ENCODE data around the gene GTPBP1. TPM values are rescaled to one million over a fixed set of nuclear protein-coding genes. Genes with fewer than 3 reads are reported as not detected.

GTPBP1 gene
- total RNA-seq, 1 donor from 2014 or later: 19.3 TPM

DNA sequence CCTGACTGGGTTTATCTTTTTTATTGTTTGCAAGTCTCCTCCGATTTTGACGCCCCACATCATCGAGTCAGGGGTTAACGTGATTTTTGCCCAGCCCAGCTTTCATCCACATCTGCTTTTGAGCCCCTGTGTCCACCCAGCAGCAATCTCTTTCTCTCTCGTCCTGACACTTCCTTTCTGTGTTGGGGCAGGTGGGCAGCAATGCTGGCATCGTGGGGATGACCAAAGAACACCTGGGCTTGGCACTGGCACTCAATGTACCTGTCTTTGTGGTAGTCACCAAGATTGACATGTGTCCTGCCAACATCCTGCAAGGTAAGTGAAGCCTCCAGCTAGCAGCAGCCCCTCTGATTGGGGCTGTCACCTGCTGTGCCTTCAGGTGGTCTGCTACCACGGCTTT lies 15.8 kb downstream of the GTPBP1 start:
- Histone ChIP-seq H3K9ac (ENCODE audit: low read depth in 1 of 3, low read length in 3 of 3) (no peak overlapping the region), H3K27ac (ENCODE audit: low read depth, low read length) (no peak overlapping the region), H3K4me3 (ENCODE audit: low read length in 3 of 3) (no peak overlapping the region), H3K4me1 (ENCODE audit: control insufficient read depth in 3 of 3, insufficient read depth in 3 of 3, low read length in 3 of 3) (peaks cover 3 to 4% (median 3%) of the 10 kb centered on the region in 3 donors), H3K36me3 (ENCODE audit: control insufficient read depth in 3 of 3, insufficient read depth in 3 of 3, low read length in 3 of 3) (peaks cover 58 to 69% (median 63%) of the 10 kb centered on the region in 3 donors), H3K27me3 (ENCODE audit: control insufficient read depth in 3 of 3, insufficient read depth in 3 of 3, low read length in 3 of 3) (no peaks in the 10 kb centered on the region), H3K9me3 (ENCODE audit: control insufficient read depth in 3 of 3, low read length in 3 of 3) (no peaks in the 10 kb centered on the region)

DNA sequence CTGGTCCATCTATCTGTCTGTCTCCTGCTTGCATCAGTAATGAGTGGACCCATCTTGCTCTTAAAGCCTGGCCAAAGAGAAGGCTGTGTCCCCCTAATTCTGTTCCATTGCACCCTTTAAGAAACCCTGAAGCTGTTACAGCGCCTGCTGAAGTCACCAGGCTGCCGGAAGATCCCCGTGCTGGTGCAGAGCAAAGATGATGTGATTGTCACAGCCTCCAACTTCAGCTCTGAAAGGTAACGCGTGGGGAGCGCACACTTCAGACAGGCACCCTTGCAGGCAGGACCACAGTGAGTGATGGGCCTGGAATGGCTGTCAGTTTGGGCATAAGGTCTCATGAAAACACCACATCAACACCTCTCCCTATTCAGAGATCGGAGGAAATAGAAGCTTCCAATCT lies 18.4 kb downstream of the GTPBP1 start:
- H3K4me1 ChIP-seq (ENCODE audit: control insufficient read depth in 3 of 3, insufficient read depth in 3 of 3, low read length in 3 of 3): peaks cover 0 to 4% (median 2%) of the 10 kb centered on the region in 3 donors
- H3K9me3 ChIP-seq (ENCODE audit: control insufficient read depth in 3 of 3, low read length in 3 of 3): no peaks in the 10 kb centered on the region
- H3K9ac ChIP-seq (ENCODE audit: low read depth in 1 of 3, low read length in 3 of 3): no peak overlapping the region
- peaks cover 73 to 80% (median 76%) of the 10 kb centered on the region in 3 donors for H3K36me3 ChIP-seq (ENCODE audit: control insufficient read depth in 3 of 3, insufficient read depth in 3 of 3, low read length in 3 of 3)
- H3K27ac ChIP-seq (ENCODE audit: low read depth, low read length): no peak overlapping the region
- no peaks in the 10 kb centered on the region for H3K27me3 ChIP-seq (ENCODE audit: control insufficient read depth in 3 of 3, insufficient read depth in 3 of 3, low read length in 3 of 3)
- no peak overlapping the region for H3K4me3 ChIP-seq (ENCODE audit: low read length in 3 of 3)

DNA sequence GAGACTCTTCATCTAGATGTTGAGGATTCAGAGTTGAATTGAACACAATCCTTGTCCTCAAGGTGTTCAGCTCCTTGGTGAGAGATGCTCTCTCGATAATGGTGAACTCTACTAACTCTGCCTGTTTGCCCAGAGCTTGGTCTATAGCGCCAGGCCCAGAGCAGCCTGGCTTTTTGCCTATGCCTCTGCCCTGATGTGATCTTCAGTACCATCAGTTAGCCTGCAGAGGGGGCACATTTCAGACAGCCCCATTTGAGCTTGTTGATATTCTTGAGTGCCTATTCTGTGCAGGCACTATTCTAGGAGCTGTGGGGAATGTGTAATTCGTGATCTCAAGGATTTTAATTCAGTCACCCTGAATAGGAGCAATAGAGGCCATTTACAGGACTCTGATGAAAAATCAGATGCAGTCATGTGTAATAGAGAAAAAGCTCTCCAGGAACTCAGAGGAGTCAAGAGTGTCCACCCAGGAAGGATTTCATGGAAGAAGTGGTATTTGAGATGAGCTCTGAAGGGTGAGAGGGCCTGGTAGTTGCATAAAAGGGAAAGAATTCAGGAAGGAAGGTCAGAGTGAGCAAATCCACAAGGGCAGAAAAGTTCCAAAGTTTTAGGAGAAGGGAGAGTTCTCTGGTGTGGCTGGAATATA lies 19.3 kb downstream of the GTPBP1 start:
- Histone ChIP-seq H3K9ac (ENCODE audit: low read depth in 1 of 3, low read length in 3 of 3) (no peak overlapping the region), H3K36me3 (ENCODE audit: control insufficient read depth in 3 of 3, insufficient read depth in 3 of 3, low read length in 3 of 3) (peaks cover 78 to 89% (median 84%) of the 10 kb centered on the region in 3 donors)

DNA sequence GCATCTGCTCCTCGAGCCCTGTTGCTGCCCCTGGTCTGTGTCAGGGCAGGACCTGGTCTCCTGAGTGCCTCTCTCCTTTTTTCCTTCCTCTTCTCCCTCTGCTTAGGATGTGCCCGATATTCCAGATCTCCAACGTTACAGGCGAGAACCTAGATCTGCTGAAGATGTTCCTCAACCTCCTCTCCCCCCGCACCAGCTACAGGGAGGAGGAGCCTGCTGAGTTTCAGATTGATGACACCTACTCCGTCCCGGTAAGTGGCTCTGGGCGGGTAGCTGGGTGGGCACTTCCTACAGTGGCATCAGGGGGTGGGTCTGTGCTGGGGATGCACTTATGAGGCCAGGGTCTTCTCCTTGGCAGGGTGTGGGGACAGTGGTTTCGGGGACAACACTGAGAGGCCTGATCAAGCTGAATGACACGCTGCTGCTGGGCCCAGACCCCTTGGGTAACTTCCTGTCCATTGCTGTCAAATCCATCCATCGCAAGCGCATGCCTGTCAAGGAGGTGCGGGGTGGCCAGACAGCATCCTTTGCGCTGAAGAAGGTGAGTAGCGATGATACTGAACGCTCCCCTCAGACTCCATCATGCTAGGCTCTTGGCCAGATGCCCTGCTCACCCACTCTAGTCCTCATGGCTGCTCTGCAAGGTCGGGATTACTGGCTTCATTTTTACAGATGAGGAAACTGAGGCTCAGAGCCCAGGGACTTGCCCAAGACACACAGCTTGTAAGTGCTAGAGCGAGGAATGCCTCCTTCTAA lies 20.3 kb downstream of the GTPBP1 start:
- Histone ChIP-seq H3K9me3 (ENCODE audit: control insufficient read depth in 3 of 3, low read length in 3 of 3) (no peaks in the 10 kb centered on the region), H3K4me1 (ENCODE audit: control insufficient read depth in 3 of 3, insufficient read depth in 3 of 3, low read length in 3 of 3) (peaks cover 0 to 7% (median 5%) of the 10 kb centered on the region in 3 donors), H3K4me3 (ENCODE audit: low read length in 3 of 3) (no peak overlapping the region), H3K9ac (ENCODE audit: low read depth in 1 of 3, low read length in 3 of 3) (no peak overlapping the region), H3K27me3 (ENCODE audit: control insufficient read depth in 3 of 3, insufficient read depth in 3 of 3, low read length in 3 of 3) (no peaks in the 10 kb centered on the region), H3K36me3 (ENCODE audit: control insufficient read depth in 3 of 3, insufficient read depth in 3 of 3, low read length in 3 of 3) (peaks cover 88 to 95% (median 95%) of the 10 kb centered on the region in 3 donors), H3K27ac (ENCODE audit: low read depth, low read length) (no peak overlapping the region)

More for the DNA sequence above, 19.3 kb downstream of the GTPBP1 start:
- Histone ChIP-seq H3K27me3 (ENCODE audit: control insufficient read depth in 3 of 3, insufficient read depth in 3 of 3, low read length in 3 of 3) (no peaks in the 10 kb centered on the region), H3K9me3 (ENCODE audit: control insufficient read depth in 3 of 3, low read length in 3 of 3) (no peaks in the 10 kb centered on the region), H3K27ac (ENCODE audit: low read depth, low read length) (no peak overlapping the region), H3K4me1 (ENCODE audit: control insufficient read depth in 3 of 3, insufficient read depth in 3 of 3, low read length in 3 of 3) (peaks cover 0 to 7% (median 5%) of the 10 kb centered on the region in 3 donors), H3K4me3 (ENCODE audit: low read length in 3 of 3) (no peak overlapping the region)

- peaks cover 0 to 11% (median 10%) of the 10 kb centered on the region in 3 donors for H3K4me1 ChIP-seq (ENCODE audit: control insufficient read depth in 3 of 3, insufficient read depth in 3 of 3, low read length in 3 of 3)
- H3K9me3 ChIP-seq (ENCODE audit: control insufficient read depth in 3 of 3, low read length in 3 of 3): no peaks in the 10 kb centered on the region
- H3K27ac ChIP-seq (ENCODE audit: low read depth, low read length): no peak overlapping the region
- peaks cover 85 to 94% (median 93%) of the 10 kb centered on the region in 3 donors for H3K36me3 ChIP-seq (ENCODE audit: control insufficient read depth in 3 of 3, insufficient read depth in 3 of 3, low read length in 3 of 3)
- H3K4me3 ChIP-seq (ENCODE audit: low read length in 3 of 3): no peak overlapping the region
- H3K9ac ChIP-seq (ENCODE audit: low read depth in 1 of 3, low read length in 3 of 3): no peak overlapping the region
- H3K27me3 ChIP-seq (ENCODE audit: control insufficient read depth in 3 of 3, insufficient read depth in 3 of 3, low read length in 3 of 3): no peaks in the 10 kb centered on the region
These were observed 21.4 kb downstream of the GTPBP1 start for GRCh38 chr22:38727123-38727522.

- Histone ChIP-seq H3K27ac (ENCODE audit: low read depth, low read length) (no peak overlapping the region), H3K9ac (ENCODE audit: low read depth in 1 of 3, low read length in 3 of 3) (peak overlapping the region in 1 of 3 donors; percentile 33), H3K36me3 (ENCODE audit: control insufficient read depth in 3 of 3, insufficient read depth in 3 of 3, low read length in 3 of 3) (peaks cover 79 to 87% (median 87%) of the 10 kb centered on the region in 3 donors)
These were observed 22.0 kb downstream of the GTPBP1 start for GRCh38 chr22:38727530-38728451.

GRCh38 chr22:38728871-38729796 lies 23.4 kb downstream of the GTPBP1 start:
- H3K4me1 ChIP-seq (ENCODE audit: control insufficient read depth in 3 of 3, insufficient read depth in 3 of 3, low read length in 3 of 3): peaks cover 14 to 31% (median 30%) of the 10 kb centered on the region in 3 donors
- H3K36me3 ChIP-seq (ENCODE audit: control insufficient read depth in 3 of 3, insufficient read depth in 3 of 3, low read length in 3 of 3): peaks cover 71 to 73% (median 73%) of the 10 kb centered on the region in 3 donors
- H3K27ac ChIP-seq (ENCODE audit: low read depth, low read length): no peak overlapping the region
- H3K4me3 ChIP-seq (ENCODE audit: low read length in 3 of 3): no peak overlapping the region
- peak overlapping the region in 1 of 3 donors; percentile 8 for H3K9ac ChIP-seq (ENCODE audit: low read depth in 1 of 3, low read length in 3 of 3)
- no peaks in the 10 kb centered on the region for H3K27me3 ChIP-seq (ENCODE audit: control insufficient read depth in 3 of 3, insufficient read depth in 3 of 3, low read length in 3 of 3)
- no peaks in the 10 kb centered on the region for H3K9me3 ChIP-seq (ENCODE audit: control insufficient read depth in 3 of 3, low read length in 3 of 3)

More at GRCh38 chr22:38727530-38728451, 22.0 kb downstream of the GTPBP1 start:
- no peaks in the 10 kb centered on the region for H3K27me3 ChIP-seq (ENCODE audit: control insufficient read depth in 3 of 3, insufficient read depth in 3 of 3, low read length in 3 of 3)
- no peak overlapping the region for H3K4me3 ChIP-seq (ENCODE audit: low read length in 3 of 3)
- H3K4me1 ChIP-seq (ENCODE audit: control insufficient read depth in 3 of 3, insufficient read depth in 3 of 3, low read length in 3 of 3): peaks cover under 1 to 18% (median 16%) of the 10 kb centered on the region in 3 donors
- no peaks in the 10 kb centered on the region for H3K9me3 ChIP-seq (ENCODE audit: control insufficient read depth in 3 of 3, low read length in 3 of 3)

- peaks cover 63 to 66% (median 65%) of the 10 kb centered on the region in 3 donors for H3K36me3 ChIP-seq (ENCODE audit: control insufficient read depth in 3 of 3, insufficient read depth in 3 of 3, low read length in 3 of 3)
- no peak overlapping the region for H3K4me3 ChIP-seq (ENCODE audit: low read length in 3 of 3)
- H3K27me3 ChIP-seq (ENCODE audit: control insufficient read depth in 3 of 3, insufficient read depth in 3 of 3, low read length in 3 of 3): no peaks in the 10 kb centered on the region
- H3K27ac ChIP-seq (ENCODE audit: low read depth, low read length): no peak overlapping the region
- H3K4me1 ChIP-seq (ENCODE audit: control insufficient read depth in 3 of 3, insufficient read depth in 3 of 3, low read length in 3 of 3): peaks cover 20 to 40% (median 38%) of the 10 kb centered on the region in 3 donors
- no peaks in the 10 kb centered on the region for H3K9me3 ChIP-seq (ENCODE audit: control insufficient read depth in 3 of 3, low read length in 3 of 3)
- H3K9ac ChIP-seq (ENCODE audit: low read depth in 1 of 3, low read length in 3 of 3): no peak overlapping the region
These were observed 24.2 kb downstream of the GTPBP1 start for GRCh38 chr22:38729946-38730345.

GRCh38 chr22:38730411-38730871 lies 24.7 kb downstream of the GTPBP1 start:
- Histone ChIP-seq H3K4me1 (ENCODE audit: control insufficient read depth in 3 of 3, insufficient read depth in 3 of 3, low read length in 3 of 3) (peaks cover 20 to 45% (median 43%) of the 10 kb centered on the region in 3 donors), H3K36me3 (ENCODE audit: control insufficient read depth in 3 of 3, insufficient read depth in 3 of 3, low read length in 3 of 3) (peaks cover 63 to 65% (median 64%) of the 10 kb centered on the region in 3 donors), H3K4me3 (ENCODE audit: low read length in 3 of 3) (no peak overlapping the region), H3K27me3 (ENCODE audit: control insufficient read depth in 3 of 3, insufficient read depth in 3 of 3, low read length in 3 of 3) (no peaks in the 10 kb centered on the region), H3K27ac (ENCODE audit: low read depth, low read length) (no peak overlapping the region), H3K9me3 (ENCODE audit: control insufficient read depth in 3 of 3, low read length in 3 of 3) (no peaks in the 10 kb centered on the region), H3K9ac (ENCODE audit: low read depth in 1 of 3, low read length in 3 of 3) (no peak overlapping the region)

Data from skeletal muscle tissue (tissue), 4 donors.